ENCODE data around the gene CABLES1.
"Not testable (repeated sequence)": the region's sequence is repeated elsewhere in the genome, so short reads cannot be mapped to it uniquely, and the experiment has no call there.

CABLES1 gene

GRCh38 chr18:23266717-23267446, 131.6 kb downstream of the CABLES1 start:
- POLR2A ChIA-PET, result interaction anchor here (0.9 kb wide), 1 partner anchor 186 kb away, joined by 3 read pairs; the partner anchor contains the start of gene RIOK3
- no peak for TF ChIP-seq FOXK2 (IDR thresholded peaks at IDR 0.05)
- TF ChIP-seq SUZ12 (IDR thresholded peaks at IDR 0.05), result no peak
- TF ChIP-seq, protein P1, sequence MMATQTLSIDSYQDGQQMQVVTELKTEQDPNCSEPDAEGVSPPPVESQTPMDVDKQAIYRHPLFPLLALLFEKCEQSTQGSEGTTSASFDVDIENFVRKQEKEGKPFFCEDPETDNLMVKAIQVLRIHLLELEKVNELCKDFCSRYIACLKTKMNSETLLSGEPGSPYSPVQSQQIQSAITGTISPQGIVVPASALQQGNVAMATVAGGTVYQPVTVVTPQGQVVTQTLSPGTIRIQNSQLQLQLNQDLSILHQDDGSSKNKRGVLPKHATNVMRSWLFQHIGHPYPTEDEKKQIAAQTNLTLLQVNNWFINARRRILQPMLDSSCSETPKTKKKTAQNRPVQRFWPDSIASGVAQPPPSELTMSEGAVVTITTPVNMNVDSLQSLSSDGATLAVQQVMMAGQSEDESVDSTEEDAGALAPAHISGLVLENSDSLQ (IDR thresholded peaks at IDR 0.05), result no peak
- TF ChIP-seq NFRKB (IDR thresholded peaks at IDR 0.05), result no peak
- no peak for TF ChIP-seq HDGF (IDR thresholded peaks at IDR 0.05; ENCODE audit: borderline replicate concordance)
- TF ChIP-seq FOXA1 (IDR thresholded peaks at IDR 0.05), result no peak
- no peak for TF ChIP-seq LEF1 (IDR thresholded peaks at IDR 0.05; ENCODE audit: borderline replicate concordance)
- TF ChIP-seq CTBP1 (IDR thresholded peaks at IDR 0.05; ENCODE audit: borderline replicate concordance), result no peak
- no peak for TF ChIP-seq ZNF384 (IDR thresholded peaks at IDR 0.05)
- no peak for TF ChIP-seq SP1 (IDR thresholded peaks at IDR 0.05)
- TF ChIP-seq ARNT (IDR thresholded peaks at IDR 0.05), result no peak
- TF ChIP-seq BHLHE40 (IDR thresholded peaks at IDR 0.05; ENCODE audit: borderline replicate concordance), result no peak
- no peak for TF ChIP-seq ELF4 (IDR thresholded peaks at IDR 0.05)
- no peak for TF ChIP-seq L3MBTL2 (conservative IDR thresholded peaks at IDR 0.05)
- CTCF ChIA-PET, result interaction anchor here (0.6 kb wide), 1 partner anchor 550 kb away, joined by 3 read pairs; no protein-coding TSS in a partner anchor
- no peak for DNase-seq (ENCODE audit: extremely low spot score)

- POLR2A ChIA-PET, result no interaction called here
- DNase-seq (ENCODE audit: extremely low spot score), result no peak
- no peak for TF ChIP-seq BHLHE40 (IDR thresholded peaks at IDR 0.05; ENCODE audit: borderline replicate concordance)
- CTCF ChIA-PET, result interaction anchor here (0.6 kb wide), 1 partner anchor 549 kb away, joined by 3 read pairs; no protein-coding TSS in a partner anchor
Measured at GRCh38 chr18:23267447-23267776, 132.1 kb downstream of the CABLES1 start.

DNA sequence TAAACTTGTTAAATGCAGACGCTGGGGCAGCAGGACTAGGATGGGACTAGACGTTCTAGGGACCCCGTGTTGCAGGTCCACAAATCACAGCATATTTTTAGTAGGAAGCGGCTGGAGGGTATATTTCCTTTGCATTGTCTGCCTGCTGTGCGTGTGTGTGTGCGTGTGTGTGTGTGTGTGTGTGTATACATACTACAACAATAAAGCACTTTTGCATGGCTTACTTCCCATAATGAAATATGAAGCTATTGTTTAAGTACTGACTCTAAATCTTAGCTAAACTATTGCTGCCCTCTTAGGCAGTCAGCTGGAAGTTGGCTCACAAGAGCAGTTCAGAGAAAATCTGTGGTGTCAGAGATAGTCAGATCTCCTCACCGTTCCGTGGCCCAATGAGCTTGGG, 133.4 kb downstream of the CABLES1 start:
- no peak for DNase-seq (ENCODE audit: extremely low spot score)
- TF ChIP-seq LEF1 (IDR thresholded peaks at IDR 0.05; ENCODE audit: borderline replicate concordance) (no peak), SUZ12 (IDR thresholded peaks at IDR 0.05) (no peak), ELF4 (IDR thresholded peaks at IDR 0.05) (no peak), CTBP1 (IDR thresholded peaks at IDR 0.05; ENCODE audit: borderline replicate concordance) (no peak), SP1 (IDR thresholded peaks at IDR 0.05) (no peak), ZNF384 (IDR thresholded peaks at IDR 0.05) (no peak), FOXK2 (IDR thresholded peaks at IDR 0.05) (no peak), HDGF (IDR thresholded peaks at IDR 0.05; ENCODE audit: borderline replicate concordance) (no peak)
- TF ChIP-seq, protein P1 (IDR thresholded peaks at IDR 0.05), result no peak
- ChIA-PET POLR2A (no interaction called here), CTCF (no interaction called here)

GRCh38 chr18:23269068-23269467, 133.8 kb downstream of the CABLES1 start:
- DNase-seq (ENCODE audit: extremely low spot score); CTCF ChIA-PET; POLR2A ChIA-PET: not testable (repeated sequence)

DNA sequence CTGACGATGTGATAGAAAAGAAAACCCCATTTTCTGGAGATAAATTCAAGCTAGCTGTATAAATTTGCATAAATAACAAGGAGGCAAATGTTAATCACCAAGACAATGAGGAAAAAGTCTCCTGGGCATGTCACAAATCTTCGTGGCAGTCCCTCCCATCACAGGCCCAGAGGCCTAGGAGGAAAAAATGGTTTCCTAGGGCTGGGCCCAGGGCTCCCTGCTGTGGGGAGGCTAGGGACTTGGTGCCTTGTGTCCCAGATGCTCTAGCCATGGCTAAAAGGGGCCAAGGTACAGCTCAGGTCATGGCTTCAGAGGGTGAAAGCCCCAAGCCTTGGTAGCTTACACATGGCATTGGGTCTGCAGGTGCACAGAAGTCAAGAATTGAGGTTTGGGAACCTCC, 134.6 kb downstream of the CABLES1 start:
- POLR2A ChIA-PET, result no interaction called here
- no peak for DNase-seq (ENCODE audit: extremely low spot score)
- CTCF ChIA-PET, result no interaction called here
- no peak for TF ChIP-seq TARDBP (IDR thresholded peaks at IDR 0.05)
- TF ChIP-seq SP1 (IDR thresholded peaks at IDR 0.05), result no peak
- TF ChIP-seq CTBP1 (IDR thresholded peaks at IDR 0.05; ENCODE audit: borderline replicate concordance), result no peak
- TF ChIP-seq FOXM1 (IDR thresholded peaks at IDR 0.05; ENCODE audit: borderline replicate concordance), result no peak
- TF ChIP-seq ARNT (IDR thresholded peaks at IDR 0.05), result no peak
- TF ChIP-seq NFRKB (IDR thresholded peaks at IDR 0.05), result no peak
- TF ChIP-seq, protein P1 (IDR thresholded peaks at IDR 0.05), result no peak
- TF ChIP-seq HDGF (IDR thresholded peaks at IDR 0.05; ENCODE audit: borderline replicate concordance), result no peak
- no peak for TF ChIP-seq FOXK2 (IDR thresholded peaks at IDR 0.05)
- no peak for TF ChIP-seq L3MBTL2 (conservative IDR thresholded peaks at IDR 0.05)
- TF ChIP-seq FOXA1 (IDR thresholded peaks at IDR 0.05), result no peak
- no peak for TF ChIP-seq BHLHE40 (IDR thresholded peaks at IDR 0.05; ENCODE audit: borderline replicate concordance)
- TF ChIP-seq ZNF384 (IDR thresholded peaks at IDR 0.05), result no peak
- no peak for TF ChIP-seq ELF4 (IDR thresholded peaks at IDR 0.05)
- no peak for TF ChIP-seq LEF1 (IDR thresholded peaks at IDR 0.05; ENCODE audit: borderline replicate concordance)
- TF ChIP-seq SUZ12 (IDR thresholded peaks at IDR 0.05), result no peak

DNA sequence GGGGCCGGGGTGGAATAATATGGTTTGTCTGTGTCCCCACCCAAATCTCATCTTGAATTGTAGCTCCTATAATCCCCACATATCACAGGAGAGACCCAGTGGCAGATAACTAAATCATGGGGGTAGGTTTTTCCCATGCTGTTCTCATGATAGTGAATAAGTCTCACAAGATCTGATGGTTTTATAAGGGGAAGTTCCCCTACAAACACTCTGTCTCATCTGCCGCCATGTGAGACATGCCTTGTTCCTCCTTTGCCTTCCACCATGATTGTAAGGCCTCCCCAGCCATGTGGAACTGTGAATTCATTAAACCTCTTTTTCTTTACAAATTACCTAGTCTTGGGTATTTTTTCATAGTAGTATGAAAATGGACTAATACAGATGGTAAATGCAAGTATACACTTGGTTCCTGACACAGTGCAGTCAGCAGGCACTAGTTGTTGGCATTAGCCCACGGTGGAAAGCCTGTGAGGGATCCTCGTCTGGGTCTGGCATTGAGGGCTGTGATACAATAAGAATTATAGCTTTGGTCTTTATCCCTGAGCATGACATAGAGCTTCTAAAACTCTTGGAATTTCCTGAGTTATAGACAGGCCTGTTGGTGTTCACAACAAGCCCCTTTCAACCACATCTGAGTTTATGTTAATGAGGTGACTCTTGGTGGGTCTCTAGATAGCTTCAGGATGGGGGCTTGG, 135.8 kb downstream of the CABLES1 start:
- no peak for TF ChIP-seq LEF1 (IDR thresholded peaks at IDR 0.05; ENCODE audit: borderline replicate concordance)
- TF ChIP-seq L3MBTL2 (conservative IDR thresholded peaks at IDR 0.05), result no peak
- no peak for TF ChIP-seq NFRKB (IDR thresholded peaks at IDR 0.05)
- no peak for TF ChIP-seq SUZ12 (IDR thresholded peaks at IDR 0.05)
- no peak for TF ChIP-seq TARDBP (IDR thresholded peaks at IDR 0.05)
- TF ChIP-seq SP1 (IDR thresholded peaks at IDR 0.05), result no peak
- no peak for TF ChIP-seq FOXK2 (IDR thresholded peaks at IDR 0.05)
- TF ChIP-seq HDGF (IDR thresholded peaks at IDR 0.05; ENCODE audit: borderline replicate concordance), result no peak
- TF ChIP-seq CTBP1 (IDR thresholded peaks at IDR 0.05; ENCODE audit: borderline replicate concordance), result no peak
- no peak for TF ChIP-seq BHLHE40 (IDR thresholded peaks at IDR 0.05; ENCODE audit: borderline replicate concordance)
- TF ChIP-seq, protein P1 (IDR thresholded peaks at IDR 0.05), result no peak
- no peak for TF ChIP-seq FOXM1 (IDR thresholded peaks at IDR 0.05; ENCODE audit: borderline replicate concordance)
- TF ChIP-seq FOXA1 (IDR thresholded peaks at IDR 0.05), result no peak
- no peak for TF ChIP-seq ELF4 (IDR thresholded peaks at IDR 0.05)
- no peak for DNase-seq (ENCODE audit: extremely low spot score)
- POLR2A ChIA-PET, result no interaction called here
- CTCF ChIA-PET, result interaction anchor here (0.6 kb wide), 1 partner anchor 47 kb away, joined by 4 read pairs; no protein-coding TSS in a partner anchor
